Measurements from ENCODE around the gene CYSTM1.

- TF ChIP-seq CTCF (IDR thresholded peaks at IDR 0.05 in 8 of 11, conservative IDR thresholded peaks at IDR 0.05 in 3 of 11): no peak
- TF ChIP-seq POLR2A (IDR thresholded peaks at IDR 0.05): no peak
- TF ChIP-seq POLR2AphosphoS5 (IDR thresholded peaks at IDR 0.05): no peak
Observed at GRCh38 chr5:140238756-140239155, 63.8 kb downstream of the CYSTM1 start.
